ENCODE measurements around the gene GRM6.

The GRM6 gene

GRCh38 chr5:178993236-178993765 is 1.8 kb downstream of the GRM6 start:
- H3K27me3 ChIP-seq, result peaks cover 5% of the 10 kb centered on the region
- no peak for DNase-seq
- TF ChIP-seq CTCF (IDR thresholded peaks at IDR 0.05; ENCODE audit: low read depth, low read length), result no peak
- H3K36me3 ChIP-seq, result no peaks in the 10 kb centered on the region
- H3K9me3 ChIP-seq, result no peaks in the 10 kb centered on the region
- H3K4me3 ChIP-seq (ENCODE audit: low read depth, low read length), result no peak overlapping the region
- H3K4me1 ChIP-seq, result no peaks in the 10 kb centered on the region

- H3K9me3 ChIP-seq, result no peaks in the 10 kb centered on the region
- no peaks in the 10 kb centered on the region for H3K36me3 ChIP-seq
- no peak for TF ChIP-seq CTCF (IDR thresholded peaks at IDR 0.05; ENCODE audit: low read depth, low read length)
- H3K4me1 ChIP-seq, result no peaks in the 10 kb centered on the region
- H3K27me3 ChIP-seq, result peaks cover 5% of the 10 kb centered on the region
- H3K4me3 ChIP-seq (ENCODE audit: low read depth, low read length), result no peak overlapping the region
- DNase-seq, result no peak
These were observed 2.7 kb downstream of the GRM6 start for GRCh38 chr5:178992291-178992895.

GRCh38 chr5:178991190-178992145 is 3.7 kb downstream of the GRM6 start:
- H3K4me1 ChIP-seq, result no peaks in the 10 kb centered on the region
- H3K36me3 ChIP-seq, result no peaks in the 10 kb centered on the region
- no peak overlapping the region for H3K4me3 ChIP-seq (ENCODE audit: low read depth, low read length)
- H3K27me3 ChIP-seq, result peaks cover 5% of the 10 kb centered on the region
- peaks cover under 1% of the 10 kb centered on the region; the same call in 1 of the 2 replicates for H3K9me3 ChIP-seq
- TF ChIP-seq CTCF (IDR thresholded peaks at IDR 0.05; ENCODE audit: low read depth, low read length), result no peak
- DNase-seq, result no peak

GRCh38 chr5:178990491-178990890 is 4.6 kb downstream of the GRM6 start:
- TF ChIP-seq CTCF (IDR thresholded peaks at IDR 0.05; ENCODE audit: low read depth, low read length), result no peak
- Histone ChIP-seq H3K4me1 (no peaks in the 10 kb centered on the region), H3K36me3 (no peaks in the 10 kb centered on the region), H3K27me3 (peaks cover 5% of the 10 kb centered on the region), H3K4me3 (ENCODE audit: low read depth, low read length) (no peak overlapping the region), H3K9me3 (peaks cover 4% of the 10 kb centered on the region; the same call in 1 of the 2 replicates)
- no peak for DNase-seq

GRCh38 chr5:178989311-178989710 is 5.8 kb downstream of the GRM6 start:
- Histone ChIP-seq H3K4me1 (no peaks in the 10 kb centered on the region), H3K4me3 (ENCODE audit: low read depth, low read length) (no peak overlapping the region), H3K27me3 (peaks cover 1% of the 10 kb centered on the region), H3K36me3 (no peaks in the 10 kb centered on the region), H3K9me3 (peaks cover 4% of the 10 kb centered on the region; the same call in 1 of the 2 replicates)
- DNase-seq, result no peak
- TF ChIP-seq CTCF (IDR thresholded peaks at IDR 0.05; ENCODE audit: low read depth, low read length), result no peak
